ENCODE data around the gene TBX1. TPM values are rescaled to one million over a fixed set of nuclear protein-coding genes. Genes with fewer than 3 reads are reported as not detected.

Gene TBX1
- polyA plus RNA-seq, 1 donor from 2014 or later = not detected

GRCh38 chr22:19783586-19784383 is 23.2 kb downstream of the TBX1 start:
- H3K27ac ChIP-seq (ENCODE audit: low read length) = no peak overlapping the region
- H3K79me2 ChIP-seq (replicated peaks; ENCODE audit: insufficient read depth, low read length) = no peaks in the 10 kb centered on the region

GRCh38 chr22:19784384-19785175 is 24.0 kb downstream of the TBX1 start:
- no peaks in the 10 kb centered on the region for H4K20me1 ChIP-seq (ENCODE audit: insufficient read depth)
- H3K9me3 ChIP-seq (ENCODE audit: low read length) = no peaks in the 10 kb centered on the region
- no peaks in the 10 kb centered on the region for H3F3A ChIP-seq (ENCODE audit: insufficient read depth, low read length, poor library complexity, severe bottlenecking)
- H3K36me3 ChIP-seq (ENCODE audit: insufficient read depth, low read length) = no peaks in the 10 kb centered on the region
- TF ChIP-seq TAF1 (IDR thresholded peaks at IDR 0.05; ENCODE audit: low read depth) (no peak), CTCF (IDR thresholded peaks at IDR 0.05; ENCODE audit: poor library complexity, severe bottlenecking) (no peak), POLR2AphosphoS5 (IDR thresholded peaks at IDR 0.05) (no peak), EZH2 (IDR thresholded peaks at IDR 0.05; ENCODE audit: borderline replicate concordance, insufficient read depth, low read length, poor library complexity, severe bottlenecking) (no peak), EP300 (conservative IDR thresholded peaks at IDR 0.05; ENCODE audit: poor library complexity, severe bottlenecking) (no peak), REST (IDR thresholded peaks at IDR 0.05; ENCODE audit: borderline replicate concordance) (no peak), RAD21 (conservative IDR thresholded peaks at IDR 0.05) (no peak), SMC3 (conservative IDR thresholded peaks at IDR 0.05; ENCODE audit: poor library complexity) (no peak), MXI1 (conservative IDR thresholded peaks at IDR 0.05; ENCODE audit: poor library complexity, severe bottlenecking) (no peak)
- H3K27me3 ChIP-seq (ENCODE audit: insufficient read depth, low read depth, low read length) = no peaks in the 10 kb centered on the region
- H3K79me2 ChIP-seq (replicated peaks; ENCODE audit: insufficient read depth, low read length) = no peaks in the 10 kb centered on the region
- H2AFZ ChIP-seq (ENCODE audit: low read depth, low read length) = no peak overlapping the region
- no peak overlapping the region for H3K27ac ChIP-seq (ENCODE audit: low read length)
- H3K9me2 ChIP-seq (ENCODE audit: insufficient read depth, low read length) = no peaks in the 10 kb centered on the region
- no peak overlapping the region for H3K9ac ChIP-seq (ENCODE audit: low read length)
- H3K4me3 ChIP-seq (ENCODE audit: low read length) = no peak overlapping the region
- H3K4me2 ChIP-seq (ENCODE audit: low read length) = no peak overlapping the region

More at GRCh38 chr22:19783586-19784383, 23.2 kb downstream of the TBX1 start:
- Histone ChIP-seq H3K4me3 (ENCODE audit: low read length) (no peak overlapping the region), H3K9ac (ENCODE audit: low read length) (no peak overlapping the region), H3K27me3 (ENCODE audit: insufficient read depth, low read depth, low read length) (no peaks in the 10 kb centered on the region), H3K9me2 (ENCODE audit: insufficient read depth, low read length) (no peaks in the 10 kb centered on the region), H4K20me1 (ENCODE audit: insufficient read depth) (no peaks in the 10 kb centered on the region), H3K9me3 (ENCODE audit: low read length) (no peaks in the 10 kb centered on the region), H3K36me3 (ENCODE audit: insufficient read depth, low read length) (no peaks in the 10 kb centered on the region), H3F3A (ENCODE audit: insufficient read depth, low read length, poor library complexity, severe bottlenecking) (no peaks in the 10 kb centered on the region), H3K4me2 (ENCODE audit: low read length) (no peak overlapping the region), H2AFZ (ENCODE audit: low read depth, low read length) (no peak overlapping the region)
- TF ChIP-seq EZH2 (IDR thresholded peaks at IDR 0.05; ENCODE audit: borderline replicate concordance, insufficient read depth, low read length, poor library complexity, severe bottlenecking) = no peak
- TF ChIP-seq POLR2AphosphoS5 (IDR thresholded peaks at IDR 0.05) = no peak
- TF ChIP-seq RAD21 (conservative IDR thresholded peaks at IDR 0.05) = no peak

Measured in neural cell (in vitro differentiated cells).